Measurements from ENCODE around the gene SPN. TPM values are rescaled to one million over a fixed set of nuclear protein-coding genes. Genes with fewer than 3 reads are reported as not detected.
"Not testable (repeated sequence)": the region's sequence is repeated elsewhere in the genome, so short reads cannot be mapped to it uniquely, and the experiment has no call there.

Gene SPN
- polyA plus RNA-seq, 1 of the 3 experiments (the other 2 are of a cell fraction): 0.10 TPM

DNA sequence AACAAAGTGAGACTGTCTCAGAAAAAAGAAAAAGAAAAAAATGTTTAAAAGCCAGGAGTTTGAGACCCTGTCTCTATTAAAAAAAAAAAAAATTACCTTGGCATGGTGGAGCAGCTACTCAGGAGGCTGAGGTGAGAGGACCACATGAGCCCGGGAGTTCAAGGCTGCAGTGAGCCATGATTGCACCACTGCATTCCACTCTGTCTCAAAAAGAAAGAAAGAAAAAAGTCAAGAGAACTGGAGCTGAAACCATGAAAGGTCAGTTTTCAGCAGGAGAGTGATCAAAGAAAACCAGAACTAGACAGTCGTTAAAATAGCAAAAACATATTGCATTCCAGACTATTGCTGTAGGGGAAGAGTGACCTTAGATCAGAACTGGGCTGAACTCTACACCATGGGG is 24.7 kb downstream of the SPN start:
- H3K27ac ChIP-seq (ENCODE audit: low read depth in 2 of 2, low read length in 1 of 2): no peak overlapping the region
- H3K79me2 ChIP-seq (ENCODE audit: insufficient read depth): no peaks in the 10 kb centered on the region
- H3K4me1 ChIP-seq (ENCODE audit: control insufficient read depth in 1 of 2, insufficient read depth in 2 of 2, low read depth in 1 of 2, low read length in 1 of 2): no peaks in the 10 kb centered on the region
- H3K9ac ChIP-seq: no peak overlapping the region
- DNase-seq: no peak
- H3K36me3 ChIP-seq (replicated peaks in 1 of 2; ENCODE audit: control insufficient read depth in 1 of 2, insufficient read depth in 2 of 2, low read length in 1 of 2): no peaks in the 10 kb centered on the region
- no peak overlapping the region for H2AFZ ChIP-seq (ENCODE audit: low read depth)
- no peaks in the 10 kb centered on the region for H3K27me3 ChIP-seq (ENCODE audit: insufficient read depth)
- H3K9me2 ChIP-seq: no peaks in the 10 kb centered on the region
- no peaks in the 10 kb centered on the region for H3F3A ChIP-seq (replicated peaks; ENCODE audit: insufficient read depth)
- WGBS (ENCODE audit: low lambda C conversion rate): 91% methylated on average over 2 of the region's 2 CpGs
- ChIA-PET CTCF (interaction anchor here (2.8 kb wide), 1 partner anchor 12 kb away, joined by 15 read pairs; no protein-coding TSS in a partner anchor), POLR2A (interaction anchor here (0.6 kb wide), 1 partner anchor 167 kb away, joined by 3 read pairs; no protein-coding TSS in a partner anchor)
- no peak overlapping the region for H3K4me2 ChIP-seq
- no peaks in the 10 kb centered on the region for H4K20me1 ChIP-seq (ENCODE audit: insufficient read depth)
- H3K9me3 ChIP-seq: no peaks in the 10 kb centered on the region
- no peak overlapping the region for H3K4me3 ChIP-seq (ENCODE audit: low read depth in 2 of 2, low read length in 1 of 2)
- TF ChIP-seq, protein P1, sequence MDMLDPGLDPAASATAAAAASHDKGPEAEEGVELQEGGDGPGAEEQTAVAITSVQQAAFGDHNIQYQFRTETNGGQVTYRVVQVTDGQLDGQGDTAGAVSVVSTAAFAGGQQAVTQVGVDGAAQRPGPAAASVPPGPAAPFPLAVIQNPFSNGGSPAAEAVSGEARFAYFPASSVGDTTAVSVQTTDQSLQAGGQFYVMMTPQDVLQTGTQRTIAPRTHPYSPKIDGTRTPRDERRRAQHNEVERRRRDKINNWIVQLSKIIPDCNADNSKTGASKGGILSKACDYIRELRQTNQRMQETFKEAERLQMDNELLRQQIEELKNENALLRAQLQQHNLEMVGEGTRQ (IDR thresholded peaks at IDR 0.05; ENCODE audit: borderline replicate concordance, low read depth, low read length): no peak
- TF ChIP-seq FOSL2 (IDR thresholded peaks at IDR 0.05; ENCODE audit: borderline replicate concordance, low read depth) (no peak), RAD21 (IDR thresholded peaks at IDR 0.05; ENCODE audit: low read length) (no peak), ELF1 (IDR thresholded peaks at IDR 0.05) (no peak), GATA2 (CRISPR knock-in tag; IDR thresholded peaks at IDR 0.05) (no peak)

DNA sequence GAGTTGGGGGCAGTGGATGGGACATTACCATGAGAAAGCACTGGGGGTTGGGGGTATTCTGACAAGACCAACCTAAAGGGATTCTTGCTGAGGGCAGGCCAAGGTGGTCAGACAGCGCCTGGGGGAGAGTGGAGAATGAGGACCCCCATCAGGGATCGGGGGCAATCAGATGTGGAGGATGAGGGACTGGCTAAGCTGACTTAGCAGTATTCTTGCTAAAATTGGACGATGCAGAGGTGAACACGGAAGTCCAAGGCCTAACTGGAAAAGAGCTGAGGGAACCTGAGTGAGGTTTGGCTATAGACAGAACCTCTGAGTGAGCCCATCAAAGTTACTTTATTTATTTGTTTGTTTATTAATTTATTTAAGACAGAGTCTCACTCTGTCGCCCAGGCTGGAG is 25.1 kb downstream of the SPN start:
- H3F3A ChIP-seq (replicated peaks; ENCODE audit: insufficient read depth): no peaks in the 10 kb centered on the region
- TF ChIP-seq CHD2 (IDR thresholded peaks at IDR 0.05; ENCODE audit: low read length, partially characterized antibody) (no peak), EP300 (IDR thresholded peaks at IDR 0.05; ENCODE audit: borderline replicate concordance in 1 of 2, low read depth in 1 of 2, low read length in 1 of 2) (no peak)
- no peaks in the 10 kb centered on the region for H3K4me1 ChIP-seq (ENCODE audit: control insufficient read depth in 1 of 2, insufficient read depth in 2 of 2, low read depth in 1 of 2, low read length in 1 of 2)
- DNase-seq: no peak
- no peak overlapping the region for H3K27ac ChIP-seq (ENCODE audit: low read depth in 2 of 2, low read length in 1 of 2)
- 94% methylated on average over 5 of the region's 5 CpGs for WGBS (ENCODE audit: low lambda C conversion rate)
- no peaks in the 10 kb centered on the region for H3K9me2 ChIP-seq
- H3K4me3 ChIP-seq (ENCODE audit: low read depth in 2 of 2, low read length in 1 of 2): no peak overlapping the region
- no peaks in the 10 kb centered on the region for H3K27me3 ChIP-seq (ENCODE audit: insufficient read depth)
- CTCF ChIA-PET: interaction anchor here (1.1 to 2.8 kb wide), 2 partner anchors 11 to 41 kb away, joined by 3 to 15 read pairs; no protein-coding TSS in a partner anchor
- H2AFZ ChIP-seq (ENCODE audit: low read depth): no peak overlapping the region
- H3K36me3 ChIP-seq (replicated peaks in 1 of 2; ENCODE audit: control insufficient read depth in 1 of 2, insufficient read depth in 2 of 2, low read length in 1 of 2): no peaks in the 10 kb centered on the region
- H3K9ac ChIP-seq: no peak overlapping the region
- POLR2A ChIA-PET: no interaction called here
- H4K20me1 ChIP-seq (ENCODE audit: insufficient read depth): no peaks in the 10 kb centered on the region
- H3K79me2 ChIP-seq (ENCODE audit: insufficient read depth): no peaks in the 10 kb centered on the region
- no peak overlapping the region for H3K4me2 ChIP-seq
- no peaks in the 10 kb centered on the region for H3K9me3 ChIP-seq

DNA sequence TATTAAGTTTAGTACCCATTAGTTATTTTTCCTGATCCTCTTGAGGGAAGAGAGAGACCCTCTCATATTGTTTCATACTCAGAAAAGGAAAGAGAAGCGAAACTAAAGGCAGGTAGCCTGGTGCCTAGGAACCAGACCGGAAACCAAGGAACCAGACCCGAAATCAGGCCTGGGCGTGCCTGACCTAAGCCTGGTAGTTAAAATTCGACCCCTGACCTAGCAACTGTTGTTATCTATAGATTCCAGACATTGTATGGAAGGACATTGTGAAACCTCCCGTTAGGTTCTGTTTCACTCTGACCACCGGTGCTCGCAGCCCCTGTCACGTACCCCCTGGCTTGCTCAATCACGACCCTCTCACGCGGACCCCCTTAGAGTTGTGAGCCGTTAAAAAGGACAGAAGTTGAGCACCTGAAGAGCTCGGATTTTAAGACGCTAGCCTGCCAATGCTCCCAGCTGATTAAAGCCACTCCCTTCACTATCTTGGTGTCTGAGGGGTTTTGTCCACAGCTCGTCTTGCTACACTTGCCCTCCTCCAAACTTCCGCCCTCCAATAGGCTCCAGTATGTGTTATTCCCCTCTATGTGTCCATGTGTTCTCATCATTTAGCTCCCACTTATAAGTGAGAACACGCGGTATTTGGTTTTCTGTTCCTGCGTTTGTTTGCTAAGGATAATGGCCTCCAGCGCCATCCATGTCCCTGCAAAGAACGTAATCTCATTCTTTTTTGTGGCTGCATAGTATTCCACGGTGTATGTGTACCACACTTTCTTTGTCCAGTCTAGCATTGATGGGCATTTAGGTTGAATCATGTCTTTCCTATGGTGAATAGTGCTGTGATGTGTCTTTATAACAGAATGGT is 26.7 kb downstream of the SPN start:
- 93% methylated on average over 23 of the region's 23 CpGs for WGBS (ENCODE audit: low lambda C conversion rate)
- H3F3A ChIP-seq (replicated peaks; ENCODE audit: insufficient read depth); POLR2A ChIA-PET; H3K9me3 ChIP-seq; H3K79me2 ChIP-seq (ENCODE audit: insufficient read depth); H3K36me3 ChIP-seq (replicated peaks in 1 of 2; ENCODE audit: control insufficient read depth in 1 of 2, insufficient read depth in 2 of 2, low read length in 1 of 2); H3K9ac ChIP-seq; H4K20me1 ChIP-seq (ENCODE audit: insufficient read depth); H3K4me1 ChIP-seq (ENCODE audit: control insufficient read depth in 1 of 2, insufficient read depth in 2 of 2, low read depth in 1 of 2, low read length in 1 of 2); H3K4me3 ChIP-seq (ENCODE audit: low read depth in 2 of 2, low read length in 1 of 2); H3K27me3 ChIP-seq (ENCODE audit: insufficient read depth); H2AFZ ChIP-seq (ENCODE audit: low read depth); DNase-seq; H3K4me2 ChIP-seq; H3K27ac ChIP-seq (ENCODE audit: low read depth in 2 of 2, low read length in 1 of 2); H3K9me2 ChIP-seq: not testable (repeated sequence)
- CTCF ChIA-PET: interaction anchor here (2.8 kb wide), 1 partner anchor 10 kb away, joined by 15 read pairs; no protein-coding TSS in a partner anchor

DNA sequence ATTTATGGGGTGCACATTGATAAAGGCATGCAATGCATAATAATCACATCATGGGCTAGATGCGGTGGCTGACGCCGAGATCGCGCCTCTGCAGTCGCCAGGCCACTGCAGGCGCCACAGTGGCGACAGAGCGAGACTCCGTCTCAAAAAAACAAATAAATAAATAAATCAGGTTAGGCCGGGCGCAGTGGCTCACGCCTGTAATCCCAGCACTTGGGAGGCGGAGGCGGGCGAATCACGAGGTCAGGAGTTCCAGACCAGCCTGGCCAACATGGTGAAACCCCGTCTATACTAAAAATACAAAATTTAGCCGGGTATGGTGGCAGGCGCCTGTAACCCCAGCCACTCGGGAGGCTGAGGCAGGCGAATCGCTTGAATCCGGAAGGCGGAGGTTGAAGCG is 29.6 kb downstream of the SPN start:
- 97% methylated on average over 26 of the region's 26 CpGs for WGBS (ENCODE audit: low lambda C conversion rate)
- H3K4me3 ChIP-seq (ENCODE audit: low read depth in 2 of 2, low read length in 1 of 2); H3F3A ChIP-seq (replicated peaks; ENCODE audit: insufficient read depth); H3K36me3 ChIP-seq (replicated peaks in 1 of 2; ENCODE audit: control insufficient read depth in 1 of 2, insufficient read depth in 2 of 2, low read length in 1 of 2); H3K4me2 ChIP-seq; POLR2A ChIA-PET; H3K79me2 ChIP-seq (ENCODE audit: insufficient read depth); H4K20me1 ChIP-seq (ENCODE audit: insufficient read depth); H3K9ac ChIP-seq; H3K27me3 ChIP-seq (ENCODE audit: insufficient read depth); DNase-seq; H3K4me1 ChIP-seq (ENCODE audit: control insufficient read depth in 1 of 2, insufficient read depth in 2 of 2, low read depth in 1 of 2, low read length in 1 of 2); H3K9me3 ChIP-seq; H2AFZ ChIP-seq (ENCODE audit: low read depth); H3K9me2 ChIP-seq; H3K27ac ChIP-seq (ENCODE audit: low read depth in 2 of 2, low read length in 1 of 2): not testable (repeated sequence)
- CTCF ChIA-PET: interaction anchor here (1.4 to 1.5 kb wide), 2 partner anchors 8 to 98 kb away, joined by 3 to 6 read pairs; partner anchors contain the start of gene KIF22

Data from SK-N-SH (cell line).